ENCODE data around the gene MAPRE2. TPM values are rescaled to one million over a fixed set of nuclear protein-coding genes. Genes with fewer than 3 reads are reported as not detected.

MAPRE2 gene
- total RNA-seq, 4 donors from 2014 or later = 16.5 to 50.3 (median 21.2) TPM

- TF ChIP-seq POLR2A (IDR thresholded peaks at IDR 0.05) (no peak), CTCF (IDR thresholded peaks at IDR 0.05) (no peak)
- no peak overlapping the region for H3K4me3 ChIP-seq
- no peaks in the 10 kb centered on the region for H3K4me1 ChIP-seq
- H3K27me3 ChIP-seq = no peaks in the 10 kb centered on the region
- H3K36me3 ChIP-seq = no peaks in the 10 kb centered on the region
- no peak overlapping the region for H3K27ac ChIP-seq
- H3K9me3 ChIP-seq = no peaks in the 10 kb centered on the region
- no peak for DNase-seq
Observed at GRCh38 chr18:35080058-35080457, 38.8 kb downstream of the MAPRE2 start.

GRCh38 chr18:35083174-35083712 is 42.0 kb downstream of the MAPRE2 start:
- H3K4me1 ChIP-seq = no peaks in the 10 kb centered on the region
- H3K27me3 ChIP-seq = no peaks in the 10 kb centered on the region
- TF ChIP-seq CTCF (IDR thresholded peaks at IDR 0.05) = no peak
- TF ChIP-seq POLR2A (IDR thresholded peaks at IDR 0.05) = no peak

DNA sequence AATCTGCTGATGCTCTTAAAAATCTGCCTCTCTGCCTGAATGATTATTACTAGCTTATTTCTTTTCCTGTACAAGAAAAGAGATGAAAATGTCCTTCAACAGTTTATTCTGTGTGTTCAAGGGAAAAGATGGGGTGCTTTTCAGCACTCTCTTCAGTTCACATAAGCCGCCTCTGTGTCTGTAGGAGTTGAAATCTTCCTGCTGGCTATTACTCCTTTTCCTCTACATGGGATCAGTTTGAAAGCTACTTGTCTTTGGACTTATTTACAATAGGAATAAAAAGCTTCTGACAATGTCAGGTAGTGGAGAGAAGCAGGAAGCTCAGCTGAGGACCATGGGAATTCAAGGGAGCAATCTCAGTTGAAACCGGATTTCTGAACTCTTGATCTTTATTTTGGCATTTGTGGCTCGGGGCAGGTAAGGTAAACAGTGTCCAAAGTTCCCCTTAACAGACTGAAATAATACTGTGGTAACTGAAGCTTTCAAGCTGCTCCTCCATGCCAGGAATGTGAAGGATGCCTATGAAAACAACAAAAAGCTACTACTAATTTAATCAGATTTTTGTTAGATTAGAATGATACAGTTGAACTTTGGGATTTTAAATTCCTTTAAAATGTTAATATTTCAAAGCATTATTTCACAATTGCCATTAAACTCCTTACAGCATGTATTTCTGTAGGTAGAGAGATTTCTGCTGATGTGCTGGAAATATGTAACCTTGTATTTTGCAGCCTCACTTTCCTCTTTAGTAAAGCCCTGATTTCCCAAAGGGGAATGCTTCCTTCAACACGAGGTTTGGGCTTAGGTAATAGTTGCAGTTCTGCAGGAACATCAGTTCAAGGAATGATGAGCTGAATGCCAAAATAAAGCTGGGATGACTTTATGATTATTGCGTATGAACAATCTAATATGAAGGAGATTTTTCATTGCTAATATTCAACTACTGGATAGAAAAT is 43.6 kb downstream of the MAPRE2 start:
- DNase-seq = no peak
- no peak overlapping the region for H3K4me3 ChIP-seq
- H3K27ac ChIP-seq = no peak overlapping the region
- no peaks in the 10 kb centered on the region for H3K27me3 ChIP-seq
- TF ChIP-seq POLR2A (IDR thresholded peaks at IDR 0.05) = no peak
- no peak for TF ChIP-seq CTCF (IDR thresholded peaks at IDR 0.05)
- H3K36me3 ChIP-seq = no peaks in the 10 kb centered on the region
- H3K4me1 ChIP-seq = no peaks in the 10 kb centered on the region
- H3K9me3 ChIP-seq = no peaks in the 10 kb centered on the region

More at GRCh38 chr18:35083174-35083712, 42.0 kb downstream of the MAPRE2 start:
- DNase-seq = no peak
- H3K9me3 ChIP-seq = no peaks in the 10 kb centered on the region
- H3K27ac ChIP-seq = no peak overlapping the region
- H3K4me3 ChIP-seq = no peak overlapping the region
- H3K36me3 ChIP-seq = no peaks in the 10 kb centered on the region

GRCh38 chr18:35085450-35086380 is 44.5 kb downstream of the MAPRE2 start:
- H3K9me3 ChIP-seq = no peaks in the 10 kb centered on the region
- H3K27ac ChIP-seq = no peak overlapping the region
- H3K27me3 ChIP-seq = no peaks in the 10 kb centered on the region
- no peaks in the 10 kb centered on the region for H3K4me1 ChIP-seq
- no peak for TF ChIP-seq POLR2A (IDR thresholded peaks at IDR 0.05)
- no peak for TF ChIP-seq CTCF (IDR thresholded peaks at IDR 0.05)
- no peaks in the 10 kb centered on the region for H3K36me3 ChIP-seq
- H3K4me3 ChIP-seq = no peak overlapping the region
- no peak for DNase-seq

DNA sequence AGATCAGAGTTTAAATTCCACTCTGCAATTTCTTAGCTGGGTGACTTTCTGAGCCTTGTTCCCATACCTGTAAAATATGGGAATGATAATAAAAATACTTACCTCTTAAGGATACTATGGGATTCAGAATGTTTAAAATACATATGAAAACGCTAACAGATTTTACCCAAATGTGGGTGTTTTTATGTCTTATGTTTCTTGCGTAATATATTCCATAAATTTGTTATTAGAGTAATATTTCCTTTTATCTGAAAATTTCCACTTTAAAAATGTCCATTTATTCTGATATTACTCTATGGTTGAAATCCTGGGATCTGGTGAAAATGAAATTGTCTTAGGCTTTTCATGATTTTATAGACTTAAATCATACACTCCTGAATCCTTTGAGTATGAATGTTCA is 45.5 kb downstream of the MAPRE2 start:
- H3K36me3 ChIP-seq = no peaks in the 10 kb centered on the region
- no peak overlapping the region for H3K4me3 ChIP-seq
- H3K9me3 ChIP-seq = no peaks in the 10 kb centered on the region
- TF ChIP-seq CTCF (IDR thresholded peaks at IDR 0.05) (no peak), POLR2A (IDR thresholded peaks at IDR 0.05) (no peak)
- H3K4me1 ChIP-seq = no peaks in the 10 kb centered on the region
- no peak overlapping the region for H3K27ac ChIP-seq
- no peak for DNase-seq
- H3K27me3 ChIP-seq = no peaks in the 10 kb centered on the region
